ENCODE results near the gene ANXA11. TPM values are rescaled to one million over a fixed set of nuclear protein-coding genes. Genes with fewer than 3 reads are reported as not detected.

Gene ANXA11
- total RNA-seq, 1 experiment from 2014 or later = 327 TPM

DNA sequence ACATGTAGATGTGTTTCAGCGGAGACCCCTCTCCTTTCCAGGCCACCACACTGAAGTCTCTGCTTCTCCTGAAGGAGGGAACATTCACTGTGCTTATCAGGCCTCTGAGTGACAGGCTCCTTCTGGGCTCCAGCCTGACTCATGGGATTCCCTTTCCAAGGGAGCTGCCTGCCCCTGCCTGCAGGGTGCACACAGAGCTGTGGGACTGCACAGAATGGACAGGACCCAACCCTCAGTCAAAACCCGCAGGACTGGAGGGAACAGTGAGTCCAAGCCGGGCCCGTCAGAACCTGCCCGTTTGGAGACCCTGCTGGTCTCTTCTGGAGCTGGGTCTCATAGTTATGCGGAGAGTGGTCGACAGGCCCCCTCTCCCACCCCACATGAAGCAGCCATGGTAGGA is 40.2 kb downstream of the ANXA11 start:
- Histone ChIP-seq H3K36me3 (ENCODE audit: control insufficient read depth, insufficient read depth, low read length) (peaks cover 8% of the 10 kb centered on the region), H3K9me3 (no peaks in the 10 kb centered on the region), H3K27me3 (replicated peaks; ENCODE audit: control insufficient read depth, insufficient read depth, low read length) (no peaks in the 10 kb centered on the region), H3K4me1 (no peaks in the 10 kb centered on the region; the same call in 1 of the 2 replicates), H3K4me3 (ENCODE audit: low read depth, low read length) (no peak overlapping the region)
- intact Hi-C loops (cut with micrococcal nuclease; ENCODE audit: unreplicated experiment) = no loop called here
- Mint-ChIP-seq H3K36me3 (ENCODE audit: insufficient read depth, unreplicated experiment) (peaks cover 93% of the 10 kb centered on the region), H3K27ac (ENCODE audit: unreplicated experiment) (no peak overlapping the region), H3K9me3 (ENCODE audit: unreplicated experiment) (no peaks in the 10 kb centered on the region), H3K4me3 (ENCODE audit: unreplicated experiment) (no peak overlapping the region), H3K4me1 (ENCODE audit: low read depth, unreplicated experiment) (peaks cover 22% of the 10 kb centered on the region), H3K27me3 (ENCODE audit: insufficient read depth, unreplicated experiment) (no peaks in the 10 kb centered on the region)
- DNase-seq = peak in 1 of 2 experiments; percentile 23
- peak in 1 of 2 experiments; percentile 23 for TF ChIP-seq CTCF (IDR thresholded peaks at IDR 0.05; ENCODE audit: insufficient read depth in 1 of 2, low read depth in 1 of 2, low read length in 1 of 2, severe bottlenecking in 1 of 2, unreplicated experiment in 1 of 2)
- POLR2A ChIA-PET = no interaction called here
- BruUV-seq (replicated peaks) = no TSS peak
- CTCF ChIA-PET = no interaction called here

- Mint-ChIP-seq H3K4me1 (ENCODE audit: low read depth, unreplicated experiment) (peaks cover 16% of the 10 kb centered on the region), H3K4me3 (ENCODE audit: unreplicated experiment) (no peak overlapping the region), H3K27me3 (ENCODE audit: insufficient read depth, unreplicated experiment) (no peaks in the 10 kb centered on the region), H3K27ac (ENCODE audit: unreplicated experiment) (no peak overlapping the region), H3K36me3 (ENCODE audit: insufficient read depth, unreplicated experiment) (peaks cover 93% of the 10 kb centered on the region), H3K9me3 (ENCODE audit: unreplicated experiment) (no peaks in the 10 kb centered on the region)
- H3K9me3 ChIP-seq = no peaks in the 10 kb centered on the region
- no TSS peak for BruUV-seq (replicated peaks)
- TF ChIP-seq CTCF (IDR thresholded peaks at IDR 0.05; ENCODE audit: insufficient read depth in 1 of 2, low read depth in 1 of 2, low read length in 1 of 2, severe bottlenecking in 1 of 2, unreplicated experiment in 1 of 2) = no peak
- H3K4me1 ChIP-seq = no peaks in the 10 kb centered on the region; the same call in 1 of the 2 replicates
- ChIA-PET POLR2A (no interaction called here), CTCF (no interaction called here)
- H3K27me3 ChIP-seq (replicated peaks; ENCODE audit: control insufficient read depth, insufficient read depth, low read length) = no peaks in the 10 kb centered on the region
- intact Hi-C loops (cut with micrococcal nuclease; ENCODE audit: unreplicated experiment) = no loop called here
- DNase-seq = no peak
- peaks cover 8% of the 10 kb centered on the region for H3K36me3 ChIP-seq (ENCODE audit: control insufficient read depth, insufficient read depth, low read length)
- H3K4me3 ChIP-seq (ENCODE audit: low read depth, low read length) = no peak overlapping the region
These were observed 40.7 kb downstream of the ANXA11 start for GRCh38 chr10:80164596-80164995.

DNA sequence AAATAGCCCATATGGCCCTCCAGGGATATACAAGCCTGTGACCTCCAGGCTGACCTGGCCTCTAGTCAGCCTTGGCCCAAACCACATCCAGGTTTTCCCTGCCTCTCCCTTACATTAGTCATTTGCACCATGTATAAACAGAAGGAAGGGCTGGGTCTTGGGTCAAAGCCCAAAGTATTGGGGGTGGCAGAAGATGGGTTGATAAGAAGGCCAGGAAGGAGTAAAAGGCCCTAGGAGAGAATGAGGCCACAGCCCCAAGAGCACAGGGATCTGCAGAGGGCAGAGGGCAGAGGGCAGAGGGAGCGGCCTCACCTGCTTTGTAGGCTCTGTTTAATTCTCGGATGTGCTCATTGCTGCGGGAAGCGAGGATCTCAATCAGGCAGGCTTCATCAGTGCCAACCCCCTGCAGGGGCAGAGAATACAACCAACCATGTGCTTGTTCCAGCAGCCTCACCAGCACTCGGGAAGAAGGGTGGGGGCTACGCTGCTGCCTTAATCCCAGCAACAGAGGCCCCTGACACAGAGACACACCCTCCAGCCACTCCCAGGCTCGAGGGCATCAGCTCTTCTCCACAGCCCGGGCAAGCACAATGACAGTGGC is 41.5 kb downstream of the ANXA11 start:
- H3K36me3 Mint-ChIP-seq (ENCODE audit: insufficient read depth, unreplicated experiment) = peaks cover 91% of the 10 kb centered on the region
- no peak overlapping the region for H3K4me3 Mint-ChIP-seq (ENCODE audit: unreplicated experiment)
- peaks cover 11% of the 10 kb centered on the region for H3K4me1 Mint-ChIP-seq (ENCODE audit: low read depth, unreplicated experiment)
- BruUV-seq (replicated peaks) = no TSS peak
- no peaks in the 10 kb centered on the region for H3K27me3 ChIP-seq (replicated peaks; ENCODE audit: control insufficient read depth, insufficient read depth, low read length)
- H3K9me3 Mint-ChIP-seq (ENCODE audit: unreplicated experiment) = no peaks in the 10 kb centered on the region
- ChIA-PET CTCF (no interaction called here), POLR2A (no interaction called here)
- no peaks in the 10 kb centered on the region; the same call in 1 of the 2 replicates for H3K4me1 ChIP-seq
- H3K4me3 ChIP-seq (ENCODE audit: low read depth, low read length) = no peak overlapping the region
- no peak for DNase-seq
- H3K27ac Mint-ChIP-seq (ENCODE audit: unreplicated experiment) = no peak overlapping the region
- H3K36me3 ChIP-seq (ENCODE audit: control insufficient read depth, insufficient read depth, low read length) = peaks cover 8% of the 10 kb centered on the region
- no peaks in the 10 kb centered on the region for H3K27me3 Mint-ChIP-seq (ENCODE audit: insufficient read depth, unreplicated experiment)
- no peak for TF ChIP-seq CTCF (IDR thresholded peaks at IDR 0.05; ENCODE audit: insufficient read depth in 1 of 2, low read depth in 1 of 2, low read length in 1 of 2, severe bottlenecking in 1 of 2, unreplicated experiment in 1 of 2)
- intact Hi-C loops (cut with micrococcal nuclease; ENCODE audit: unreplicated experiment) = no loop called here
- no peaks in the 10 kb centered on the region for H3K9me3 ChIP-seq
